RWPE1 (cell line): ENCODE measurements around the gene FUBP1.

ENCODE experiments used
- CTCF ChIA-PET: fragments of 350-600 bp; sonication (Branson Sonifier 250); formaldehyde crosslinking; extraction: SDS; loops from one replicate; lab custom pipeline; 2021; lab: Yijun Ruan, JAX
- POLR2A ChIA-PET: fragments of 400-600 bp; formaldehyde crosslinking; extraction: SDS; loops from one replicate; lab custom pipeline; 2020; ENCODE audit warnings: antibody characterized with exemption; ENCODE audit not compliant: low non-redundant PET; lab: Yijun Ruan, JAX
- DNase-seq: peaks from one replicate; pipeline ENCODE4 v3.0.0; 2012; ENCODE audit warnings: low spot score
- H3K27ac ChIP-seq: fragments of 450-650 bp; 2 replicates; pipeline ENCODE4 v1.5.1; 2017
- TF ChIP-seq, protein P1 (sequence below): fragments of 450-650 bp; conservative IDR thresholded peaks from 2 replicates; pipeline ENCODE4 v1.5.1; 2017; ENCODE audit warnings: low read depth, mild to moderate bottlenecking

FUBP1 gene

DNA sequence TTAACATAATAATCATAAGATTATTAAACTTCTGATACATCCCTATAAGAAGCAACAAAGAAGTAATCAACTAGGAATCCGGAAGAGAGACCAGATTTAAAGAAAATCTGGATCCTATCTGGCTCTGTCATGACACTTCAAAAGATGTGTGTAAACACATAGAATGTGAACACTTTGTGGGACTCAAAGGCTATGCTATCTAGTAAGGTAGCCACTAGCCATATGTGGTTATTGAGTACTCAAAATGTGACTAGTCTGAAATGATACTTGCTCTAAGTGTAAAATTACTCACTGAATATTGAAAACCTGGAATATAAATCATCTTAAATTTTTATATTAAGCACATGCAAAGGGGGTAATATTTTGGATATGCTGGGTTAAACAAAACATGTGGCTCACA, 8.7 kb downstream of the FUBP1 start:
- DNase-seq: no peak
- ChIA-PET POLR2A (no interaction called here), CTCF (interaction anchor here (0.7 to 1.5 kb wide), 2 partner anchors 13 to 142 kb away, joined by 4 to 6 read pairs; no protein-coding TSS in a partner anchor)
- H3K27ac ChIP-seq: no peak overlapping the region
- TF ChIP-seq, protein P1, sequence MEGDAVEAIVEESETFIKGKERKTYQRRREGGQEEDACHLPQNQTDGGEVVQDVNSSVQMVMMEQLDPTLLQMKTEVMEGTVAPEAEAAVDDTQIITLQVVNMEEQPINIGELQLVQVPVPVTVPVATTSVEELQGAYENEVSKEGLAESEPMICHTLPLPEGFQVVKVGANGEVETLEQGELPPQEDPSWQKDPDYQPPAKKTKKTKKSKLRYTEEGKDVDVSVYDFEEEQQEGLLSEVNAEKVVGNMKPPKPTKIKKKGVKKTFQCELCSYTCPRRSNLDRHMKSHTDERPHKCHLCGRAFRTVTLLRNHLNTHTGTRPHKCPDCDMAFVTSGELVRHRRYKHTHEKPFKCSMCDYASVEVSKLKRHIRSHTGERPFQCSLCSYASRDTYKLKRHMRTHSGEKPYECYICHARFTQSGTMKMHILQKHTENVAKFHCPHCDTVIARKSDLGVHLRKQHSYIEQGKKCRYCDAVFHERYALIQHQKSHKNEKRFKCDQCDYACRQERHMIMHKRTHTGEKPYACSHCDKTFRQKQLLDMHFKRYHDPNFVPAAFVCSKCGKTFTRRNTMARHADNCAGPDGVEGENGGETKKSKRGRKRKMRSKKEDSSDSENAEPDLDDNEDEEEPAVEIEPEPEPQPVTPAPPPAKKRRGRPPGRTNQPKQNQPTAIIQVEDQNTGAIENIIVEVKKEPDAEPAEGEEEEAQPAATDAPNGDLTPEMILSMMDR: no peak

DNA sequence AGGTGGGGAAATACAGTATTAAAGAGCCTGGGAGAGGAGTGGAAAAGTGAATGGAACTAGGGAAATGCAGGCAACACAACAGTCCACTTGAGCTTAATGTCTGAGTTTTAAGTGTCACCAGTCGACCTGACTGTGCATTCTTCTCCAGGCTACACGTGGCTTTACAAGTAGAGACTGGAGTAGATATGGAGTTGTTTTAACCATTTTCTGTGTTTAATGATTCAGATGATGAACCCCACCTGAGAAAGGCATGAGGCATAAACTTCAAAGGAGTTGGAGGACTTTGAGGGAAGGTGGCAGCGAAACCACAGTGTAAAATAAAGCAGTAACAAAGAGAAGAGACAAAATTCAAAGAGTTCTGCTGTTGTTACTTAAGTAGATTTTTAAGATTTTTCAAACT, 12.6 kb downstream of the FUBP1 start:
- H3K27ac ChIP-seq: no peak overlapping the region
- TF ChIP-seq, protein P1: no peak
- ChIA-PET POLR2A (no interaction called here), CTCF (interaction anchor here (0.6 kb wide), 2 partner anchors 269 to 468 kb away, joined by 4 to 6 read pairs; no protein-coding TSS in a partner anchor)
- no peak for DNase-seq

DNA sequence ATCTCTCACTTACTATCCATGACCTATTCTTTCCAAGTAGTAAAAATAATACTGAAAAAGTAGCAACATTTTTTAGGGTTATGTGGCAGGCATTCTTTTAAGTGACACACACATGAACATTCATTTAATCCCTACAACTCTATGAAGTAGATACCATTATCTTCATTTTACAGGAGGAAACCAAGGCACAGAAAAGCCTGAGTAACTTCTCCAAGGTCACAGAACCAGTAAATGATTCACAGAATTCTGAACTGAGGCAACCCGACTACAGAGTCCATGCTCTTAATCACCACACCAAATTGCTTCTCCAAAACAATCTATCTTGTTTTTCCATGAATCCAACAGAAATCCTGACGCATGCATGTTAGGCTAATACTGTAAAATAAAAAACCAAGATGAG, 17.5 kb downstream of the FUBP1 start:
- no peak overlapping the region for H3K27ac ChIP-seq
- TF ChIP-seq, protein P1: no peak
- no peak for DNase-seq
- POLR2A ChIA-PET: no interaction called here
- CTCF ChIA-PET: no interaction called here

DNA sequence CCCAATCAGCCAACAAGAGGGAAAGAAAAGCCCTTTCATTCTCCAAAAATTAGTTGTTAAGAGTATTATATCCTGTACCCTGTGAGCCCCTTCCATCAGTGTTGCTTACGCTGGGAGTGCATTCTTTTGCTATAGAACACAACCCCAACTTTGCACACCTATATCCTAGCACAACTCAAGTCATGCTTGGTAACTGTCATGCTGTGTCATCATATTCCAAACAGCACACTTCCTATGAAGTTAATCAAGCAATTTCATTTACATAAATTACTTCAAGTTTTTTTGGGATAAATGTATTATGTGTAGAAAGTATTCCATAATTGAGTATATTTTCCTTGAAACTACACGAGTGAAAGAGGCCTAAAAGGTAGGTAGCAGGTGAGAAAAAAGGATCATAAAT, 20.0 kb downstream of the FUBP1 start:
- TF ChIP-seq, protein P1: no peak
- no peak overlapping the region for H3K27ac ChIP-seq
- CTCF ChIA-PET: no interaction called here
- POLR2A ChIA-PET: no interaction called here
- DNase-seq: no peak

DNA sequence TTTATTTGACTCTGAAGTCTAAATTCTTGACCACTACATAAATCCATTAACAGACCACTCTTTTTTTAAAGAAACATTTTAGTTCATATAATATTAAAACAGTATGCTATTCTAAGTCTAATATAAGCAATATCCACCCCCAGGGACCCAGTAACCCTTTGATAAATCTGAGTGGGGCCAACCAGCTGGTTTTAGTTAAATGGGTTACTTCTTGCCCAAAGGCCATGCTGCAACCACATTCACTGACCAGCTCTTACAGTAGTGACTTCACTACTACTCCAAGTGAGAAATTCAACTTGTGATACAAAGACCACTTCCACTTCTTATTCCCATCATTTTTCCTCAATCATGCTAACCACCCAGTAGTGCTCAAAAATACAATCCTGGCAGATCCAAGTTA, 20.5 kb downstream of the FUBP1 start:
- DNase-seq: no peak
- ChIA-PET CTCF (no interaction called here), POLR2A (no interaction called here)
- TF ChIP-seq, protein P1: no peak
- no peak overlapping the region for H3K27ac ChIP-seq

DNA sequence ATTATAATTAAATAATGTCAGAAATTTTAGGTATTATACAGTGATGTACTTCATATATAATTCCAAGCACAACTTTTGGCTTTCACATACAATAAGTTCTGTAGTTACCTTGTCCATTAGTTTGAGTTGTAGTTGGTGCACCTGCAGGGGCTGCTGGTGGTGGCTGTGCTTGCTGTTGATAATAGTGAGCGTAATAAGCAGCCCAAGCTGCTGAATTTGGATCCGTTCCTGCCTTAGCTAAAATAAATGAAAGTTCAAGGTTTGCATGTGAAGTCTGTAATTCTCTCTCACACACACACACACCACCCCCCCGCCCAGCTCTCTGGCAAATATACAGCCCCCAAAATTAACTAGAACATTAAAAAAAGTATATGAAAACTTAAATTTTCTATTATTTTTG, 22.4 kb downstream of the FUBP1 start:
- CTCF ChIA-PET: no interaction called here
- POLR2A ChIA-PET: no interaction called here
- no peak for DNase-seq
- no peak overlapping the region for H3K27ac ChIP-seq
- TF ChIP-seq, protein P1: no peak
